G401.6 (cell line): Measurements from ENCODE around the gene CNOT4.

Source experiments
- FAIRE-seq: peaks from 2 replicates; lab custom pipeline; 2012; peaks lifted over from hg19 to GRCh38; lab: Jason Lieb, UNC

The CNOT4 gene

DNA sequence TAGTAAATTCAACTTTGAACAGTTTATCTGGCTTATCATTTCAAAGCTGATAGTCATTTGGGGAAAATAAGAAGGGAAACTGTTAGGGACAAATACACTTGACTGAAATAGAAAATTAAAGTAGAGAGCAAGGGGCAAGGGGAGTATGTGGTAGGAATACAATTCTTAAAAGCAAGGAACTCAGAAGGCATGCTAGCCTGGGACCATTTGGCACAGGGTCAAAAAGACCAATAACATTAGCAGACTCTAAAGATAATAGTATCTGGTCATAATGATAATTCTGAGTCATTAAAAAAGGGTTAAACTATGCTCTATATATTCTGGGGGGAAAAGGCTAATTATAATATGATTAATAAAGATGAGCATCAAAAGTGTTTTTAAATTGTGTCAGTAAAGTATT, 112.2 kb downstream of the CNOT4 start:
- FAIRE-seq: no peak

DNA sequence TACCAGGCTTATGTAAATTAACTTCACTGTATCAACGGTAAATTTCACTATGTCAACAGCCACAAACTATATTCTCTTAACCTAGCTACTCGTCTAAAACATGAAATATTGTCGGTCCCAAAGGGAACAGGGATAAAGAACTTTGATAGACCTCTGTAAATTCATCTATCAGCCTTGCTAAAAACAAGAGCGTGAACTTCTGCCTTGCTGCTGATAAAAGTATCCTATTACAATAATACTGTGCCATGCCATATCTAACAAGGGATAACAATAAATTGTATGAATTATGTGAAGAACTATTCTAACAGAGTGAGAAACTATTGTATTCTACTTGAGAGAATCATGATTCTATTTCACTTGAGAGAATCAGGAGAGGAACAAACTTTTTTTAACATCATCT, 117.2 kb downstream of the CNOT4 start:
- no peak for FAIRE-seq

DNA sequence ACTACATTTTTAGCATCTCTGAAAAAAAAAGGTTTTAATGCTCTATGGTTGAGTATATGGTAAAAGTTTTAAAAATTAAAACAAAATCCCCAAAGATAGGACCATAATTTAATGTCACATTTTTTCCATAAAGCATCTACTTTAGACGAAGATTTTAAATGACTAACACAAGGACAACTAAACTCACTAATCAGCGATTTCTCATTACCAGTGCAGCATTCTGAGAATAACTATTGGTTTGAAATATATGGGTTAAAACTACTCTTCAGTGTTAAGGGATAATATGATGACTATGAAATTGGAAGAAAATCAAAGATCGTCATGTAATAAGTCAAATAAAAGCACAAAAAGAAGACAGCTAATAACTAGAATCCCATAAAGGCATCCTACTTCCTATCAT, 118.4 kb downstream of the CNOT4 start:
- FAIRE-seq: no peak

DNA sequence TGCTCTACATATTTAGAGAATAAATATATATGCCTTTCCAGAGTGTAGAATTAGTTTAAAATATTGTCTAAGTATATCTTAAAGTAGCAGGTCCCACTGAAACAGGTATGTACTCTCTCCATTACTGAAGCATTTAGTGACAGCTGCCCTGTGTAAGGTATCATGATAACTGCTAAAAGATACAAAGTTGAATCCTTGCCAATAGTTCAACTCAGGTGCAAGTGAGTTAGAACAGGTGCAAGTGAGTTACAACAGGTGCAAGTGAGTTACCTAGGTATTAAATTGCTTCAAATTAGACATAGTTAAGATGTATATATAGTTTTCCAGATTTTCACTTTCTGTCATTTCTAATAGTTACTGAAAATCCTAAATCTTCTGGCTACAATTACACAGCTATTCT, 119.1 kb downstream of the CNOT4 start:
- no peak for FAIRE-seq

DNA sequence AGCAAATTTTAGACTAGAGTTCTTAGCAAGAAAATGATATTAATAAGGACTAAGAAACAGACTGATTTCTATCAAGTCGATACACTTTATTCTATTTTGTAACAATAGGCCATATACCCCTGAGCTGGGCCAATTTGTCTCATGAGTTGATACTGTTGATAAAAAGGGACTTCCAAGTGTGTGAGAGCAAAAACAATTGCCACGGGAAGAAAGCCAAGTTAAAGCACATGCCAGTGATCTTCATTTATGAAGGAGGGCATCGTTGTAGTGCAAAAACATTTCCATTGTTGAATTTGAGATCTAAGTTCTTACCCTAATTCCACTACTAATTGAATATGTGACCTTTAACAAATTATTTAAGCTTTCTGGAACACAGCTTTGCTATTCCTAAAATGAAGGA, 119.9 kb downstream of the CNOT4 start:
- FAIRE-seq: no peak

DNA sequence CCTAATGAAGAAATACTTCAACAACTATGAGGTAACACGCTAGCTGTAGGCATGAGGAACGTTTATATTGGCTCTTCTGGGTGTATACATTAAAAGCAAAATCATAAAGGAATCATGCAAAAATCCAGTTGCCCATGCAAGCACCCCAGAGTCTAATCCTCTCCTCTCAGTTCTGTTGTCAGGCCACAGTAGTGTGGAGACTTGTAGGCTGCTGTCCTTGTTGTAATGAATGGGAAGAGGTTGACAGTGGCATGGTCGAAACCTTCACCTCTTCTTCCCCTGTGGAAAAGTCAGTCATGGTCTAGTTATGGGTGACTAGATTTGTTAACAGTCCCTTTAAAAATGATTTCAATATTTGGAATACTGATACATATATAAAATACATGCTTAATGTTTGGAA, 121.3 kb downstream of the CNOT4 start:
- no peak for FAIRE-seq

DNA sequence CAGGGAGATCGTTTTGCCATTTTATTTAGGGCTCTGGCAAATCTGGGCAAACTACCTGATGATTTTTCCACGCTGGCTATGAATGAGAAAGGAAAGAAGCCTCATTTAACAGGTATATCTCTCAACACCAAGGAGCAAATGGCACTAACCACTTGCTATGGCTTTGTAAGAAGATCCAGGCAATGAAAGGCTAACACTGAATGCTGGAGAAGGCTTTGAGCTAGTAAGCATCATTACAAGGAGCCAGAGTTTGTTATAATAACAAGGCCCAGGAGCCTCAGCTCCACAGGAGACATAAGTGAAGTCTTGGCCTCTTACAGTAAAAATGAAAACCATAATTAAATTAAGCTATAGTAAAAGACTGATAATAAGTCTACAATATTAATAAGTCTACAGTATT, 123.1 kb downstream of the CNOT4 start:
- no peak for FAIRE-seq

DNA sequence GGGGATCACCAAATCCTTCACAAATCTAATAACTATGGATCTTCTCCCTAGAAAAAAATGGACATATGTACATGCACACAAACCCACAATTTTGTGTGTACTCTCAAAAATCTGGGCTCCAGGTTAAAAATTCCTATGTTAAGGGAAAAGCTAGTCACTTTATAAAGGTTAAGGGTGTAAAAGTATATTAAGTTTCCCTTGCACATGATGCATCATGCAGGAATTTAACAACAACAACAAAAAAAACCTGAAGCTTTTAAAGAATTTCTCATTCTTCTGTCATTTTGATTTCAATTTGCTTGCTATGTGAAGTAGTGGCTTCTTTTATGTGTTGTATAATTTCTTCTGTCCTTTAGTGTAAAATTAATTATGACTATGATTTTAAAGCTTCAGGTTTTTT, 123.7 kb downstream of the CNOT4 start:
- FAIRE-seq: no peak

- no peak for FAIRE-seq
Measured at GRCh38 chr7:135385209-135385608, 124.7 kb downstream of the CNOT4 start.

GRCh38 chr7:135383525-135384175, 126.3 kb downstream of the CNOT4 start:
- no peak for FAIRE-seq

DNA sequence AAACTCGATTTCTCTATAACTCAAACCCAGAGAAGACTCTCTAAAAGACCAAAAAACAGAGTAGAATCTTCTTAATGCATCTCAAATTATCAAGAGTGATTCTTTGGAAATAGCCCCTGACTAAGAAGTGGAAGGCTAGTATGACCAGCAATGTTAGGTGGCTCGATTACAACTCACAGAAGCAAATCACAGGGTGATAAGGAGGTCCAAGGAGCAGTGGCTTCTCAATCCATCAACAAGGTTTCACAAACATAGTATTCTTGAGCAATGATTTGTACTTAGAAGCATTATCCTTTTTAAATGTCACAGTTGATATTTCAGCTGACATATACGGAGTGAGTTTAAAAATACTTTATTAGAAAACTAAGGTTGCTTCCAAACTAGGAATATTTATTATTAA, 127.7 kb downstream of the CNOT4 start:
- no peak for FAIRE-seq

GRCh38 chr7:135381369-135381768, 128.5 kb downstream of the CNOT4 start:
- FAIRE-seq: no peak

GRCh38 chr7:135380351-135380750, 129.6 kb downstream of the CNOT4 start:
- no peak for FAIRE-seq

DNA sequence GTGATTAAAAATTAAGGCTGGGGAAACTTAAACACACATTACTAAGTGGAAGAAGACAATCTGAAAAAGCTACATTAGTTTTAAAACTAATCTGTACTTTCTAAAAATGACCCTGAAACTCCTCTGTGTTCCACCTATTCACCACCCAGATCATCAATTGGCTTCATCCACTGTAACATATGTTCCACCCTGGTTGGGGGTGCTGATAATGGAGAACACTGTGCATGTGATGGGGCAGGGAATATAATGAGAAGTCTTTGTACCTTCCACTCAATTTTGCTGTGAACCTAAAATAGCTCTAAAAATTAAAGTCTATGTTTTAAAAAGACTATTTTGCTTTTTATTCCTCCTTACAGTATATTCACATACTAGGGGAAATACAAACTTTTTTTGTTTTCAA, 132.7 kb downstream of the CNOT4 start:
- no peak for FAIRE-seq

- FAIRE-seq: no peak
Measured at GRCh38 chr7:135375908-135376699, 133.8 kb downstream of the CNOT4 start.

DNA sequence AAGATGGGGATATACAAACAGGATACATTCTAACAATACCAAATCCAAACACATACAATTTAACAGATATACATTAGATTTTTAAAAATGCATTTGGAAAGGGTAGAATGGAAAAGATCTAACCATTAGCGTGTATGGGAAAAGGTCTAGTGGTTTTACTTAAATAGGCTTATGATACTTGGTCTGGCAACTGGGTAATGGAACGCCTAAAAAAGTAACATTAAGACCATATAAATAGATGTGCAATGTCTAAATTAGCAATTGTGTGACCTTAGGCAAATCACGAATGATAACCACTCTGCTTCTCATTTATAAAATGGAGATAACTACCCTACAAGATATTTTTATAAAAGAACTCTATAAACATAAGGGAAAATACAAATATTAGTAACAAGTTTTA, 135.2 kb downstream of the CNOT4 start:
- no peak for FAIRE-seq

GRCh38 chr7:135372222-135372621, 137.7 kb downstream of the CNOT4 start:
- FAIRE-seq: no peak

DNA sequence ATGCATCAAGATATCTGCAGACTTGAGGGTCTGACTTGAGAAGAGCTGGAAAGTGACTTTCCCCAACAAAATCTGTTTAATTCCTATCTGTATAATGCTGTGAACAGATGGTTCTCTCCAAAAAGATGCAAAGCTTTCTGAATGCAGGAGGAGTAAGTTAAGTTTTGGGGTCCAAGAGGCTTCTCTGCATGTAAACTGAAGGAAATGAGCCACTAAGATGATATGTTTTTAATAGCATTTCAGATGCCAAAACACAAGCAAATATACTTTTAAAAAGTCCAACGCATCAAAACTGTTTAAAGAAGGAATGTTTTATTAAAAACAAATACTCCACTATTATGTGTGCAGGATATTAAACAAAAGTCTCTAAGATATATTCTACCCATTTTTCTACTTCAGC, 139.2 kb downstream of the CNOT4 start:
- FAIRE-seq: no peak

DNA sequence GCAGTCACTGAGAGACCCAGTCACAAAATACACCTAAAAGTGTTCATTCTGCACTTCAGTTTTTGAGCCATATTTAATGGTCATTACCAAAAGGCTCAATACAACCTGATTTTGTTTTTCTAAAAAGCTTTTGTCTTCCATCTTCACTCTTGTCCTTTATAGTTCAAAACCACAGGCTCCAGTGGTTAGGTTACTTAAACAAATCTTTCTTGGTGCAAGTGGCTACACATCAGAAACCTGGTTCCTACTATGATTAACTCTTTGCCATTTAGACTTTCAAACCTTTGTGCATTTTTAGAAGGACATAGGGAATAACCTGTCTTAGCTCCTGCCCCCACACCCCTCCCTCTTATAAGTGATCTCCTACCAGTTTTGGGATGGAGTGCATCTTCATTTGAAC, 140.5 kb downstream of the CNOT4 start:
- FAIRE-seq: no peak

GRCh38 chr7:135368416-135369186, 141.3 kb downstream of the CNOT4 start:
- no peak for FAIRE-seq

DNA sequence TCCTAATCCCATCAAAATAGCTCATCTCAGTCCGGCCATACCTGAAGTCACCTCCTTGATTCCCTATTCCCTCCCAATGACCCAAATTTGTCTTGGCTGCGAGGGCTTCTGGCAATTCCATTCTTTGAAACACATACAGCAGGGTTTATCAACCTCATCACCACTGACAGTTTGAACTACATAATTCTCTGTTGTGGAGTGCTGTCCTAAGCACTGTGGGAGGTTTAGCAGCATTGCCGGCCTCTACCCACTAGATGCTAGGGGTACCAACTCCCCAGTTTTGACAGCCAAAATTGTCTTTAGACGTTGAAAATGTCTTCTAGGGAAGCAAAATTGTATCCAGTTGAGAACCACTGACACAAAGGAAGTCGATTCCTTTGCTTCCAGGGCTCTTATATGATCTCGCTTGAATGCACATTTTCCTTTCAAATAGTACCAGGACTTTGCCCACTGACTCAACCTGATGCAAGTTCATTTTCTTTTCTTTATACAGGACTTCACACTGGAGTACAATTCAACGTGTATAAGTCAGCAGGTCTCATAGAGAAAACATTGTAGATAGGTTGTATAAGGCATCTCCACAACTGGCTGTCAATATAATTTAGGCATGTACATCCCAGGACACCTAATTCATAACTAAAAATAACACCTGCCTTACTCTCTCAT, 142.9 kb downstream of the CNOT4 start:
- no peak for FAIRE-seq

DNA sequence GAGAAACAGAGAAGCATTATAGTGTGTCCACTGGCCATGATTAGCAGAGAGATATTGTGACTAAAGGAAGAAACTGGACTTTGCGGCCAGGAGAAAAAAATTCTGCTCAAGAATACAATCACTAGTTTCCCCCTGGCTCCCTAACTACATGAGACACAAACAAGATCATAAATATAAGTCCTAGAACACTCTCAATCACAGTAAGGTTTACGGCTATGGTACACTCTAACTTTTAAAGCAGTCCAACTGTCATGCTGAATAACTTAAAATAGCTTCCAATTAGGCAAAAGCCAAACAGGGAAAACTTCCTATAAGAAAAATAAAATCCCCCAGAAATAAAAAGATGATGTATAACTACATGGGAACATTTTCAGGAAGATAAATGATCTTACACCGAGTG, 144.2 kb downstream of the CNOT4 start:
- FAIRE-seq: no peak

DNA sequence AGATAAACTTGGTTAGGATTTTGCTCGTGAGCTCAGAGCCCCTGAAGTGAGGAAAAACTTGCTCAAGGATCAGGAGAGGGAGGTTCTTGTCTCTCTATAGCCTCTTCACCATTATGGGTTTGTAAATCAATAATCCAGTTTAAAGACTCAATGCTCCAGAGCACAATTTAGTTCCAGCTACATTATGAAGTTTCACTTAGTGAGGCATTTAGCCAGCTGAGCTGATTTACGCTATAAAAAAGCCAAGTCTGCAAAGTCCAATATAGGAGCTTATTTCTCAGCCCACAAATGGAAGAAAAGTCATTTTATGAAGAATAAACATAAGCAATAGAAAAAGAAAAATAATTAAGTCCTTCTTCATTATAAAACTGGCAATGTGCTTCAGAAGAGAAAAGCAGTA, 145.7 kb downstream of the CNOT4 start:
- no peak for FAIRE-seq
